K562 (cell line): ENCODE measurements around the gene HAT1. TPM values are rescaled to one million over a fixed set of nuclear protein-coding genes. Genes with fewer than 3 reads are reported as not detected.

ENCODE experiments used
- ATAC-seq: fragments of 200-7000 bp; cut with Tn5 transposase; 3 replicates; pipeline ENCODE4 v1.9.1; 2020; ENCODE audit warnings: moderate library complexity
- BruUV-seq: library from RNA; stranded (reverse); fragments of 400-500 nt; replicated peaks from 2 replicates; lab custom pipeline; 2021; lab: Mats Ljungman, UMichigan
- CTCF ChIA-PET: fragments of 300-600 bp; formaldehyde crosslinking; extraction: SDS; loops from one replicate; lab custom pipeline; 2021; ENCODE audit warnings: low intra/inter-chr PET ratio; lab: Yijun Ruan, JAX
- POLR2A ChIA-PET: fragments of 300-600, 350-650 bp; sonication (Branson Sonifier 250); formaldehyde crosslinking; extraction: SDS; loops from one replicate; lab custom pipeline; 2021; ENCODE audit warnings: antibody characterized with exemption, inconsistent platforms; lab: Yijun Ruan, JAX
- DNase-seq, 4 experiments: peaks; one replicate each; pipeline versions ENCODE4 v3.0.0 to v3.0.0-alpha.2; 2011 to 2018; ENCODE audit warnings: low spot score in 3 of 4, mixed read lengths in 3 of 4; ENCODE audit errors: extremely low read depth in 1 of 4
- FAIRE-seq: peaks from 2 replicates; lab custom pipeline; 2011; peaks lifted over from hg19 to GRCh38; lab: Jason Lieb, UNC
- H2AFZ ChIP-seq: 2 replicates; pipeline ENCODE4 v1.6.0; 2011; ENCODE audit warnings: low read depth, low read length, control low read depth, inconsistent platforms
- H3K27ac ChIP-seq: fragments of 200-600 bp; 3 replicates; pipeline ENCODE4 v1.8.0; 2011; ENCODE audit warnings: low read depth, mild to moderate bottlenecking, control low read depth, inconsistent platforms, low read length, moderate library complexity, mixed read lengths; ENCODE audit errors: extremely low read depth
- H3K27me3 ChIP-seq, 2 experiments: fragments of 300-600 bp in 1 of 2; 2 replicates in 1 of 2; 3 replicates in 1 of 2; pipeline versions ENCODE4 v1.6.0 to v1.8.0; 2011; ENCODE audit warnings: inconsistent platforms in 2 of 2, low read length in 2 of 2, mild to moderate bottlenecking in 1 of 2, mixed read lengths in 1 of 2, moderate library complexity in 1 of 2; ENCODE audit not compliant: control insufficient read depth in 2 of 2, insufficient read depth in 2 of 2
- H3K36me3 ChIP-seq: fragments of 300-600 bp; 3 replicates; pipeline ENCODE4 v1.8.0; 2011; ENCODE audit warnings: mild to moderate bottlenecking, low read length, inconsistent platforms; ENCODE audit not compliant: control insufficient read depth, insufficient read depth
- H3K4me1 ChIP-seq, 2 experiments: fragments of 200-600 bp in 1 of 2; replicated peaks in 1 of 2; 2 replicates in 1 of 2; 3 replicates in 1 of 2; pipeline versions ENCODE4 v1.5.1 to v1.8.0; 2011; ENCODE audit warnings: inconsistent platforms in 2 of 2, low read length in 2 of 2, mild to moderate bottlenecking in 1 of 2, mixed read lengths in 1 of 2, moderate library complexity in 1 of 2; ENCODE audit not compliant: control insufficient read depth in 2 of 2, insufficient read depth in 2 of 2
- H3K4me2 ChIP-seq: 2 replicates; pipeline ENCODE4 v1.6.1; 2011; ENCODE audit warnings: low read length, control low read depth, inconsistent platforms, mixed read lengths; ENCODE audit not compliant: insufficient read depth
- H3K4me3 ChIP-seq: fragments of 200-600 bp; sonication (generic), shearing (Covaris generic); 2 replicates; pipeline ENCODE4 v1.5.1; 2016; ENCODE audit warnings: control low read depth, inconsistent platforms
- H3K79me2 ChIP-seq: fragments of 200-600 bp; 3 replicates; pipeline ENCODE4 v1.8.0; 2011; ENCODE audit warnings: low read length, inconsistent platforms; ENCODE audit not compliant: control insufficient read depth, insufficient read depth
- H3K9ac ChIP-seq, 2 experiments: 2 replicates each; pipeline versions ENCODE4 v1.6.0 to v1.6.1; 2011; ENCODE audit warnings: low read depth in 2 of 2, low read length in 2 of 2, control low read depth in 1 of 2, inconsistent platforms in 1 of 2, mild to moderate bottlenecking in 1 of 2, mixed read lengths in 1 of 2; ENCODE audit not compliant: insufficient read depth in 1 of 2
- H3K9me1 ChIP-seq: one replicate; pipeline ENCODE4 v1.6.0; 2011; ENCODE audit warnings: inconsistent platforms, mild to moderate bottlenecking, low read length, moderate library complexity; ENCODE audit not compliant: control insufficient read depth, insufficient read depth
- H3K9me3 ChIP-seq: replicated peaks from 2 replicates; pipeline ENCODE4 v1.5.1; 2011; ENCODE audit warnings: low read depth, low read length, inconsistent platforms; ENCODE audit not compliant: control insufficient read depth, insufficient read depth
- H4K20me1 ChIP-seq: replicated peaks from 2 replicates; pipeline ENCODE4 v1.6.1; 2011; ENCODE audit warnings: low read length, inconsistent platforms, mixed read lengths; ENCODE audit not compliant: control insufficient read depth, insufficient read depth
- ASH1L ChIP-seq: fragments of 450-650 bp; IDR thresholded peaks from 2 replicates; pipeline ENCODE4 v1.6.1; 2018; ENCODE audit warnings: borderline replicate concordance, mild to moderate bottlenecking, low read depth; ENCODE audit not compliant: partially characterized antibody
- CEBPB ChIP-seq: fragments of 450-650 bp; IDR thresholded peaks from 2 replicates; pipeline ENCODE4 v1.6.1; 2016; ENCODE audit warnings: missing genetic modification characterization, missing compliant biosample characterization
- CTBP1 ChIP-seq: fragments of 450-650 bp; IDR thresholded peaks from 2 replicates; pipeline ENCODE4 v1.6.1; 2016; ENCODE audit warnings: borderline replicate concordance
- FOSL1 ChIP-seq: fragments of 200-800 bp; sonication (Bioruptor generic); conservative IDR thresholded peaks from 2 replicates; pipeline ENCODE4 v1.6.1; 2016; ENCODE audit warnings: missing genetic modification characterization, missing compliant biosample characterization
- FOXA3 ChIP-seq, 2 experiments: fragments of 450-650 bp in 1 of 2; sonication (generic) in 1 of 2; formaldehyde crosslinking; IDR thresholded peaks in 1 of 2; conservative IDR thresholded peaks in 1 of 2; 2 replicates each; pipeline versions ENCODE4 v1.4.0 to v1.8.0; 2020 to 2022; ENCODE audit warnings: mild to moderate bottlenecking in 2 of 2, missing genetic modification reagents in 1 of 2
- MAZ ChIP-seq, 2 experiments: fragments of 450-650 bp in 1 of 2; sonication (generic) in 1 of 2; formaldehyde crosslinking; IDR thresholded peaks in 1 of 2; conservative IDR thresholded peaks in 1 of 2; 2 replicates each; pipeline versions ENCODE4 v1.4.0 to v1.5.0; 2020; ENCODE audit warnings: mild to moderate bottlenecking in 1 of 2, missing genetic modification reagents in 1 of 2
- NBN ChIP-seq: fragments of 450-650 bp; IDR thresholded peaks from 2 replicates; pipeline ENCODE4 v1.6.1; 2016; ENCODE audit warnings: low read depth, mild to moderate bottlenecking
- NFIC ChIP-seq: fragments of 450-650 bp; IDR thresholded peaks from 2 replicates; pipeline ENCODE4 v1.6.1; 2017; ENCODE audit warnings: mild to moderate bottlenecking, inconsistent platforms
- SPI1 ChIP-seq: IDR thresholded peaks from 2 replicates; pipeline ENCODE4 v1.6.1; 2011; ENCODE audit warnings: low read depth, low read length, control low read depth, borderline replicate concordance
- ZBTB7A ChIP-seq: IDR thresholded peaks from 2 replicates; pipeline ENCODE4 v1.6.1; 2011; ENCODE audit warnings: low read depth, mild to moderate bottlenecking, low read length, moderate library complexity, borderline replicate concordance; ENCODE audit not compliant: control insufficient read depth
- ZNF41 ChIP-seq: fragments of 250-450 bp; sonication (Bioruptor Pico); conservative IDR thresholded peaks from 2 replicates; pipeline ENCODE4 v1.4.0; 2020; ENCODE audit warnings: mild to moderate bottlenecking
- WGBS: fragments of 100-300 bp; shearing (Covaris generic); methylation state at CpG from one replicate; pipeline ENCODE4 v1.1.6; 2016; ENCODE audit warnings: low coverage, mixed read lengths; ENCODE audit not compliant: insufficient coverage; ENCODE audit errors: missing lambda C conversion rate; 5-methylcytosine and 5-hydroxymethylcytosine counted together
- in situ Hi-C: fragments of 300-500 bp; cut with MboI; formaldehyde crosslinking; loops from 4 replicates; pipeline ENCODE4 v1.15.0; 2018; ENCODE audit warnings: inconsistent platforms, mixed read lengths
- intact Hi-C: fragments of 100-400 bp; cut with micrococcal nuclease; formaldehyde crosslinking; loops from 2 replicates; pipeline ENCODE4 v1.14.2; 2022
- polyA plus RNA-seq, 8 experiments: library from polyadenylated mRNA; depleted of rRNA in 4 of 8; stranded (reverse) in 5 of 8; unstranded in 3 of 8; fragments of >200 nt; fragmentation: Nextera tagmentation in 2 of 8; fragmentation: Illumina TruSeq in 1 of 8; extraction: Ambion mirVana in 2 of 8; extraction: Trizol in 1 of 8; gene quantifications; 2 replicates each; pipeline versions ENCODE4 v1.2.1 to v1.2.3, GENCODE V29; 2011 to 2014; ENCODE audit warnings: inconsistent platforms in 1 of 8, missing spikeins in 1 of 8
- total RNA-seq, 7 experiments: library from RNA; depleted of rRNA in 6 of 7; stranded (reverse); fragments of >200 nt in 6 of 7; fragmentation: Illumina TruSeq in 2 of 7; extraction: Trizol in 2 of 7; gene quantifications; 2 replicates each; pipeline versions ENCODE4 v1.2.1 to v1.2.3, GENCODE V29; 2011 to 2021; ENCODE audit warnings: low replicate concordance in 1 of 7
- TF ChIP-seq, protein P1 (sequence below): fragments of 450-650 bp; IDR thresholded peaks from 2 replicates; pipeline ENCODE4 v1.6.1; 2016
- TF ChIP-seq, protein P2 (sequence below): fragments of 450-650 bp; formaldehyde crosslinking; IDR thresholded peaks from 2 replicates; pipeline ENCODE4 v1.4.0; 2022; ENCODE audit warnings: mild to moderate bottlenecking, moderate library complexity
- TF ChIP-seq, protein P3 (sequence below): fragments of 450-650 bp; IDR thresholded peaks from 2 replicates; pipeline ENCODE4 v1.6.1; 2017; ENCODE audit warnings: antibody characterized with exemption, mild to moderate bottlenecking

Gene HAT1
- total and polyA plus RNA-seq, 9 of the 15 experiments (the other 6 are each of a cell fraction or from before 2014, with no cell fraction given): 125 to 384 (median 244) TPM

DNA sequence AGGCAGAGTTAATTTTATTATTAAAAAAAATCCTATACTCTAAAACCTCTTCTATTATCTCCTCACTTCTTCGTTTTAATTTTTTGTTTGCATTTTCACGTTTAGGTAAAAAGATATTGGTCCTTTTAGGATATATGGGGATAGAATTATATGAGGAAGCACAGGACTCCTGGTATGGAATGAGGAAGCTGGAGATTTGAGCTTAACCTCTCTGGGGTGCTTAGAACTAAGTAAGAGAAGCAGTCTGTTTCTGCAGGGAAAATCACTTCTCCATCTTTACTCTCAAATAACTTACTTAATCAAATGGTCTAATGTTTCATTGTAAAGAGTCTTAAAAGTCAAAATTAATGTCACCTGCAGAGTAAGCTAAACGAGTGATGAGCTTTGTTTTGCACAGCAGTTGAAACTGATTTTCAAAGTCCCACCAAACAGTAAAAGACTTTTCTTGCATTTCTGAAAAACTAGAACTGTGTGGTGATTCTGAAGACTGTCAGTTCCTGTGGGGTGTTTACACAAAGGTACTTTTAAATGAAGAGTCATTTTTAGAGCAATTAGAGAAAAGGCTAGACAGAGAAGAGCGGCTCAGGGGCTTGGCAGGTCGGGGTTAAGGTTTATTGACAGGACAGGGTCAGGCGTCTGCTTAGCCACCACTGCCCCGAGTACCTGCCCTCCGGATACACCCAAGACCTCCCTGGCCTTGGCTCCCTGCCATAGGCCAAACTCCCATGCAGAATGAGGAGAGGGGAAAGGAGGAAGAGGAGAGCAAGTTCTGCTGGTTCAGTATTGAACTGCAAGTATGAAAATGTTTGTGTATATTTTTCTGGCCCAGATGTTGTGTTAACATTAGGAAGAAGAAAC, 99.0 kb downstream of the HAT1 start:
- Histone ChIP-seq H3K9me1 (no peaks in the 10 kb centered on the region), H2AFZ (peak overlapping the region; percentile 68), H3K9me3 (no peaks in the 10 kb centered on the region), H3K27ac (peak overlapping the region; percentile 53), H3K4me3 (no peak overlapping the region), H3K9ac (peak overlapping the region; percentile 39 to 73; a peak in 2 of 4 replicates), H3K36me3 (no peaks in the 10 kb centered on the region), H4K20me1 (no peaks in the 10 kb centered on the region), H3K4me1 (peaks cover 3 to 24% of the 10 kb centered on the region in 2 experiments; a peak in 3 of 5 replicates), H3K27me3 (no peaks in the 10 kb centered on the region), H3K79me2 (no peaks in the 10 kb centered on the region), H3K4me2 (peak overlapping the region; percentile 53)
- FAIRE-seq (peak; percentile 76), DNase-seq (peak in 3 of 4 experiments; percentile 39 to 81 (median 60)), ATAC-seq (peak; percentile 89)
- intact Hi-C loops: no loop called here
- no TSS peak for BruUV-seq
- POLR2A ChIA-PET: interaction anchor here (1.0 to 2.3 kb wide), 5 partner anchors 9 to 20 kb away, joined by 3 to 7 read pairs (median 5); no protein-coding TSS in a partner anchor
- WGBS: 5% methylated on average over 8 of the region's 8 CpGs
- CTCF ChIA-PET: no interaction called here
- in situ Hi-C loops: no loop called here
- TF ChIP-seq FOXA3 (CRISPR knock-in tag; conservative IDR thresholded peaks at IDR 0.05 in 1 of 2, IDR thresholded peaks at IDR 0.05 in 1 of 2): peak; percentile 66 to 75; a peak in 3 of 4 replicates
- TF ChIP-seq, protein P1, sequence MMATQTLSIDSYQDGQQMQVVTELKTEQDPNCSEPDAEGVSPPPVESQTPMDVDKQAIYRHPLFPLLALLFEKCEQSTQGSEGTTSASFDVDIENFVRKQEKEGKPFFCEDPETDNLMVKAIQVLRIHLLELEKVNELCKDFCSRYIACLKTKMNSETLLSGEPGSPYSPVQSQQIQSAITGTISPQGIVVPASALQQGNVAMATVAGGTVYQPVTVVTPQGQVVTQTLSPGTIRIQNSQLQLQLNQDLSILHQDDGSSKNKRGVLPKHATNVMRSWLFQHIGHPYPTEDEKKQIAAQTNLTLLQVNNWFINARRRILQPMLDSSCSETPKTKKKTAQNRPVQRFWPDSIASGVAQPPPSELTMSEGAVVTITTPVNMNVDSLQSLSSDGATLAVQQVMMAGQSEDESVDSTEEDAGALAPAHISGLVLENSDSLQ: peak; percentile 34
- TF ChIP-seq FOSL1 (tag): no peak
- peak; percentile 94 for TF ChIP-seq NFIC
- TF ChIP-seq, protein P2, sequence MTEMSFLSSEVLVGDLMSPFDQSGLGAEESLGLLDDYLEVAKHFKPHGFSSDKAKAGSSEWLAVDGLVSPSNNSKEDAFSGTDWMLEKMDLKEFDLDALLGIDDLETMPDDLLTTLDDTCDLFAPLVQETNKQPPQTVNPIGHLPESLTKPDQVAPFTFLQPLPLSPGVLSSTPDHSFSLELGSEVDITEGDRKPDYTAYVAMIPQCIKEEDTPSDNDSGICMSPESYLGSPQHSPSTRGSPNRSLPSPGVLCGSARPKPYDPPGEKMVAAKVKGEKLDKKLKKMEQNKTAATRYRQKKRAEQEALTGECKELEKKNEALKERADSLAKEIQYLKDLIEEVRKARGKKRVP (CRISPR knock-in tag): no peak
- peak; percentile 57; the same call in 1 of the 2 replicates for TF ChIP-seq ZBTB7A
- TF ChIP-seq ZNF41: no peak
- peak; percentile 48; the same call in 1 of the 2 replicates for TF ChIP-seq SPI1
- TF ChIP-seq CEBPB (tag): no peak
- TF ChIP-seq MAZ (CRISPR knock-in tag; conservative IDR thresholded peaks at IDR 0.05 in 1 of 2, IDR thresholded peaks at IDR 0.05 in 1 of 2): 0 out of 4 replicates have a peak, but pooled peaks of 1 of the 2 experiments have one; percentile 16
- TF ChIP-seq, protein P3, sequence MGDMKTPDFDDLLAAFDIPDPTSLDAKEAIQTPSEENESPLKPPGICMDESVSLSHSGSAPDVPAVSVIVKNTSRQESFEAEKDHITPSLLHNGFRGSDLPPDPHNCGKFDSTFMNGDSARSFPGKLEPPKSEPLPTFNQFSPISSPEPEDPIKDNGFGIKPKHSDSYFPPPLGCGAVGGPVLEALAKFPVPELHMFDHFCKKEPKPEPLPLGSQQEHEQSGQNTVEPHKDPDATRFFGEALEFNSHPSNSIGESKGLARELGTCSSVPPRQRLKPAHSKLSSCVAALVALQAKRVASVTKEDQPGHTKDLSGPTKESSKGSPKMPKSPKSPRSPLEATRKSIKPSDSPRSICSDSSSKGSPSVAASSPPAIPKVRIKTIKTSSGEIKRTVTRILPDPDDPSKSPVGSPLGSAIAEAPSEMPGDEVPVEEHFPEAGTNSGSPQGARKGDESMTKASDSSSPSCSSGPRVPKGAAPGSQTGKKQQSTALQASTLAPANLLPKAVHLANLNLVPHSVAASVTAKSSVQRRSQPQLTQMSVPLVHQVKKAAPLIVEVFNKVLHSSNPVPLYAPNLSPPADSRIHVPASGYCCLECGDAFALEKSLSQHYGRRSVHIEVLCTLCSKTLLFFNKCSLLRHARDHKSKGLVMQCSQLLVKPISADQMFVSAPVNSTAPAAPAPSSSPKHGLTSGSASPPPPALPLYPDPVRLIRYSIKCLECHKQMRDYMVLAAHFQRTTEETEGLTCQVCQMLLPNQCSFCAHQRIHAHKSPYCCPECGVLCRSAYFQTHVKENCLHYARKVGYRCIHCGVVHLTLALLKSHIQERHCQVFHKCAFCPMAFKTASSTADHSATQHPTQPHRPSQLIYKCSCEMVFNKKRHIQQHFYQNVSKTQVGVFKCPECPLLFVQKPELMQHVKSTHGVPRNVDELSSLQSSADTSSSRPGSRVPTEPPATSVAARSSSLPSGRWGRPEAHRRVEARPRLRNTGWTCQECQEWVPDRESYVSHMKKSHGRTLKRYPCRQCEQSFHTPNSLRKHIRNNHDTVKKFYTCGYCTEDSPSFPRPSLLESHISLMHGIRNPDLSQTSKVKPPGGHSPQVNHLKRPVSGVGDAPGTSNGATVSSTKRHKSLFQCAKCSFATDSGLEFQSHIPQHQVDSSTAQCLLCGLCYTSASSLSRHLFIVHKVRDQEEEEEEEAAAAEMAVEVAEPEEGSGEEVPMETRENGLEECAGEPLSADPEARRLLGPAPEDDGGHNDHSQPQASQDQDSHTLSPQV: 0 out of 2 replicates have a peak, but pooled peaks have one; percentile 7
- 0 out of 2 replicates have a peak, but pooled peaks have one; percentile 24 for TF ChIP-seq CTBP1
- no peak for TF ChIP-seq ASH1L
- TF ChIP-seq NBN: 0 out of 2 replicates have a peak, but pooled peaks have one; percentile 24
